HAP-1 (cell line): ENCODE results near the gene SELENOO.

Source experiments
- DNase-seq, 2 experiments: peaks; one replicate each; pipeline ENCODE4 v3.0.0-alpha.2; 2016 to 2020; ENCODE audit warnings: low spot score in 2 of 2
- H3K27me3 ChIP-seq: fragments of 250-450 bp; sonication (Bioruptor Pico); 2 replicates; pipeline ENCODE4 v1.5.1; 2020; ENCODE audit warnings: low read depth, mild to moderate bottlenecking, moderate library complexity
- H3K36me3 ChIP-seq: fragments of 250-450 bp; sonication (Bioruptor Pico); replicated peaks from 2 replicates; pipeline ENCODE4 v1.5.1; 2020; ENCODE audit warnings: mild to moderate bottlenecking
- H3K4me1 ChIP-seq: fragments of 250-450 bp; sonication (Bioruptor Pico); 2 replicates; pipeline ENCODE4 v1.5.1; 2020; ENCODE audit warnings: mild to moderate bottlenecking
- H3K4me3 ChIP-seq: fragments of 250-450 bp; sonication (Bioruptor Pico); 2 replicates; pipeline ENCODE4 v1.5.1; 2020; ENCODE audit warnings: mild to moderate bottlenecking, moderate library complexity
- H3K9me3 ChIP-seq: fragments of 250-450 bp; sonication (Bioruptor Pico); 2 replicates; pipeline ENCODE4 v1.5.1; 2020; ENCODE audit warnings: mild to moderate bottlenecking, moderate library complexity
- in situ Hi-C: fragments of 300-500 bp; cut with MboI; formaldehyde crosslinking; loops from 3 replicates; pipeline ENCODE4 v1.14.3; 2020; ENCODE audit warnings: low sequenced_read_pairs, inconsistent platforms, mixed read lengths

SELENOO gene

DNA sequence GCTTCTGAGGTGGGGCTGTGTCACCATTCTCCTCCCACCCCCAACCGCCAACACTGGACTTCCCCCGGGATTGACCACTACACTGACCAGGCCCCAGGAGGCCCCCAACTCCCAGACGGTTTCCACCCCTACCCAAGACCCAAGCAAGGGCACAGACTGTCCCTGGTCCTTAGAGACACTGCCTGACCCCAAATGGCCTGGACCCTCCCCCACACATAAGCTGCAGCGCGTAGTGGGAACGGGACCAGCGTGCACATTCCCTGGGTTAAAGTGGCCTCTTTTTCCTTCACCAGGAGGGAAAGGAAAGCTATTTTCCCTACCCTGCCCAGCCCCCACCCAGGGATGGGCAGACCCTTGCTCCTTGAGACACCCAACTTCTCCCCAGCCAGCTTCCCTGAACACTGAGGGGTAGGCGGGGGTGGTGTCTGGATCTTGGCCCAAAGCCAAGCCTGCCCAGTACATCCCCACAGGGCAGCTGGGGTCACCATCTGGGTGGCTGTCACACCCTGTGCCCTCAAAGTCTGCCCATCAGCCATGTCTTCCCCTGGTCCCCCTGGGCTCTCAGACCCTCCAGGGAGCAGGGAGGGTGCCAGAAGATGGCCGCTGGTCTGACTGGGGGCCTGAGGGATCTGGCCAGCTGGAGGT is 62.3 kb downstream of the SELENOO start:
- in situ Hi-C loops: no loop called here
- peaks cover 10% of the 10 kb centered on the region for H3K4me1 ChIP-seq
- peaks cover 9% of the 10 kb centered on the region for H3K36me3 ChIP-seq
- H3K4me3 ChIP-seq: no peak overlapping the region
- H3K27me3 ChIP-seq: no peaks in the 10 kb centered on the region
- H3K9me3 ChIP-seq: no peaks in the 10 kb centered on the region
- DNase-seq: no peak

DNA sequence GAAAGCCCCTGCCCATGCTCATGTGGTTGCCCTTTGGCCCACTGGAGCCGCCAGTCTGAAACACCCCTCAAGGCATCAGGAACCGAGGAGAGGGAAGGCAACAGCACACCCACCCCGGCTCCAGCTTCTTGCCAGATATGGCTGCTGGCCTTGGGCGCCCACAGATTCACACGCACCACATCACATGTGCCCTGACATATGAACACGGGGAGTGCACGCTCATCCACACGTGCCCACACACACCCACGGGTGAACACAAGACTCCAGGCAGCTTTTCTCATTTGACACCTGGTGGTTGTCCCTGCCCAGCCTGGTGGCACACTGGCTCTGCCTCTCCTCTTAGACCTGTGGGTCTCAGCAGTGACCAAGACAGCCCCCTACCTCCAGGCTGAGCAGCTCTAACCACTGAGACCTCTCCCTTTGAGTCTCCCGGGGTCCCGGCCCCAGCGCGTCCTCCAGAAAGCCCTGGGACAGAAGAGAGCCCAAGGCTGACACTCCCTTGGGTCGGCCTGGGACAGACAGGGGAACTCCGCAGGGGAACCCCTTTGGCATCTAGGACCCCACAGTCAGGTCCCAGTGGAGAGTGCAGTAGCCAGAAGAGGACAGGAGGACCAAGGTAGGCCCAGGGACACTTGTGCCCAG is 63.4 kb downstream of the SELENOO start:
- no peaks in the 10 kb centered on the region for H3K27me3 ChIP-seq
- no peak overlapping the region for H3K4me3 ChIP-seq
- peaks cover 10% of the 10 kb centered on the region for H3K4me1 ChIP-seq
- no peaks in the 10 kb centered on the region for H3K36me3 ChIP-seq
- no peak for DNase-seq
- in situ Hi-C loops: no loop called here
- no peaks in the 10 kb centered on the region for H3K9me3 ChIP-seq

DNA sequence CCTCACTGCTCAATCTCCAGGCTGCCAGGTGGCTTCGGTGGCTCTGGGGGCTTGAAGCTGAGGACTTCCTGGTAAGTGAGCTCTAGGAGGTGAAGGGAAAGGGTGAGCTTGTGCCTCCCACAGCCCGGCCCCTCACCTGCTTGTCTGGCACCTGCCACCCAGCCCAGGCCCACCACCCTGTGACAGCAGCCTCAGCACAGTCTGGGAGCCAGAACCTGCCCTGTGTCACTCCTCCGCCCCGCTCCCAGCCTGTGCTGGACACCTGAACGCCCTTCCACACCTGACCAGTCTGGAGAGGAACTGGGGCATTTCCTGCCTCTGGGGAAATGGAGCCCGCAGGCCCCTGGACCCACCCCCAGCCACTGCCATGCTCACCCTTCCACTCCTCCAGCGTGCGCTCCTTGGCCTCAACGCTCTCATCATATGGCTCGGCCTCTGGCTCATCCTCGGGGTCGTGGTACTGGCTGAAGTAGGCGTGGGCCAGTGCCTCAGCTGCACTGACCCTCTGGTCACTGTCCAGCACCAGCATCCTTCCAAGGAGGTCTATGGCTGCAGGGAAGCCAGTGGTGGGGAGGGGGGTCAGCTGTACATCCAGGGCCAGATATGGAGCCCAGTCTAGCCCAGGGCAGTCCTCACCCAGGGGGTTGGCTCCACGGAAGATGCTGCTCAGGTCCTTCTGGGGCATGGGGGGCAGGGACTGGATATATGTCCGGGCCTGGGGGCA is 64.3 kb downstream of the SELENOO start:
- Histone ChIP-seq H3K4me3 (no peak overlapping the region), H3K9me3 (no peaks in the 10 kb centered on the region), H3K27me3 (no peaks in the 10 kb centered on the region), H3K36me3 (no peaks in the 10 kb centered on the region), H3K4me1 (peaks cover 10% of the 10 kb centered on the region)
- DNase-seq: no peak
- in situ Hi-C loops: no loop called here

DNA sequence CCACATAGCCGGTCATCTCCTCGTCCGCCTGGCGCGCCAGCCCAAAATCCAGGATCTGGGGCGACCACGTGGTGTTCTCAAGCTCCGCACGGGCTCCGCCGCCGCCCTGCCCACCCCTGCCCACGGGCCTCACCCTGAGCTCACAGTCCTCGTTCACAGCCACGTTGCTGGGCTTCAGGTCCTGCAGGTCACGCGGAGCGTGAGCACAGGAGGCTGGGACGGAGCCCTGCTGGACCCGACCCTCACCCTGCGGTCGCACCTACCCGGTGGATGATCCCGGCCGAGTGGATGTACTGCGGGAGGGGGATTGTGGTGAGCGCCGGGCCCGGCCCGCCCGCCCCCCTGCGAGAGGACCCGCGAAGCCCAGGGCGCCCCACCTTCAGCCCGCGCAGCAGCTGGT is 66.2 kb downstream of the SELENOO start:
- DNase-seq: no peak
- H3K4me1 ChIP-seq: peaks cover 19% of the 10 kb centered on the region
- H3K36me3 ChIP-seq: no peaks in the 10 kb centered on the region
- in situ Hi-C loops: no loop called here
- no peaks in the 10 kb centered on the region for H3K9me3 ChIP-seq
- H3K4me3 ChIP-seq: no peak overlapping the region
- H3K27me3 ChIP-seq: no peaks in the 10 kb centered on the region
